ENCODE results near the gene PRR15.

DNA sequence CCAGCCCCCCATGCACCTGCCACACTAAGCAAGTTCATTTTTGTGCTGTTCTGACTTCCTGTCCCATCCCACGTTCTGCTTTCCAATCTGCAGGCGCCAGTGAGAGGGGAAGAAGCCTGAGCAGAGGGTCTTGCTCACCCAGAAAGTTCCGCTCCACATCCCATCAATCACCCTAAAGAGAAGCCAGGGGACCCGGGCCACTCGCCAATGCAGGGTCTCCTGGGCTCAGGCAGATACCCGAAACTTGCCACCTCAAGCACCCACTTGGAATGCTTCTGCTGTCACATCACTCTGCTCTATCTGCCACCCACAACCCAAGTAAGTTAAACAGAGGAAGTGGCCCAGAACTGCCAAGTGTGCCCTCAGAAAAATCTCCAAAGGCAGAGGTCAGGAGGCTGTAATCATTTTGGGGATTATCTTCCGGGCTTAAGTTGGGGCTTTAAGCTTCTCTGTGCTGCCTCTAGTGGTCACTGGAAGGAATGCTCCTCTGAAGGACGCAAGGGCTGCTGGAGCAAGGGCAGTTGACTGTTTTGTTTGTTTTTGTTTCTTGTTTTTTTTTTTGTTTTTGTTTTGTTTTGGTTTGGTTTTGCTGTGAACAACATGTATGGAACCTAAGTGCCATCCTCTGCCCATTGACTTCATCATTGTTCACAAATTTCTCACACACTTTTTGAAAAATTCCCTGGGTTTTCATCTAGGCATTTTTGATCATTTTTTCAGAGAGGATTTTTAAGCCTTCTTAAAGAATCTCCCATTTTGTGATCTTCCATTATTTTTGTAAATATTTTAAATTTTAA is 25.5 kb downstream of the PRR15 start:
- TF ChIP-seq TCF12 (IDR thresholded peaks at IDR 0.05; ENCODE audit: low read depth, low read length) (no peak), EGR1 (IDR thresholded peaks at IDR 0.05; ENCODE audit: borderline replicate concordance, low read depth, low read length) (no peak), CTCF (IDR thresholded peaks at IDR 0.05; ENCODE audit: control extremely low read depth in 1 of 3, insufficient read depth in 1 of 3, low read depth in 1 of 3, low read length in 3 of 3) (peak; percentile 65 to 91 (median 73)), TAF1 (IDR thresholded peaks at IDR 0.05; ENCODE audit: low read depth, low read length) (no peak), RAD21 (IDR thresholded peaks at IDR 0.05 in 1 of 2, conservative IDR thresholded peaks at IDR 0.05 in 1 of 2; ENCODE audit: low read depth in 2 of 2, low read length in 2 of 2) (peak; percentile 60 to 73)

Measured in H1 (cell line).